ENCODE results near the gene C1QC.
A peak's percentile ranks its signal among the peaks of the same experiment; 100 is the strongest.
"Not testable (repeated sequence)": the region's sequence is repeated elsewhere in the genome, so short reads cannot be mapped to it uniquely, and the experiment has no call there.

Gene C1QC

GRCh38 chr1:22650089-22650693 lies 6.8 kb downstream of the C1QC start:
- no peak for DNase-seq (ENCODE audit: low spot score)

- no peak for DNase-seq (ENCODE audit: low spot score)
These were observed 8.8 kb downstream of the C1QC start for GRCh38 chr1:22651941-22652856.

- peak; percentile 80 for DNase-seq (ENCODE audit: low spot score)
These were observed 9.5 kb downstream of the C1QC start, which contains the start of gene C1QB for GRCh38 chr1:22652881-22653316. Gene C1QB, plus strand, starts transcription at chr1:22653236. Its CDS starts 6,227 bp downstream, at chr1:22659463.

- no peak for DNase-seq (ENCODE audit: low spot score)
These were observed 11.3 kb downstream of the C1QC start for GRCh38 chr1:22654692-22655091.

GRCh38 chr1:22658385-22659163 lies 15.1 kb downstream of the C1QC start:
- no peak for DNase-seq (ENCODE audit: low spot score)

GRCh38 chr1:22660716-22661241 lies 17.3 kb downstream of the C1QC start:
- no peak for DNase-seq (ENCODE audit: low spot score)

GRCh38 chr1:22661880-22662279 lies 18.4 kb downstream of the C1QC start:
- no peak for DNase-seq (ENCODE audit: low spot score)

- DNase-seq (ENCODE audit: low spot score), result peak; percentile 76
These were observed 18.9 kb downstream of the C1QC start for GRCh38 chr1:22662318-22662717.

- DNase-seq (ENCODE audit: low spot score), result no peak
These were observed 19.6 kb downstream of the C1QC start for GRCh38 chr1:22662986-22663408.

GRCh38 chr1:22665752-22666151 lies 22.3 kb downstream of the C1QC start:
- no peak for DNase-seq (ENCODE audit: low spot score)

GRCh38 chr1:22666412-22666811 lies 23.0 kb downstream of the C1QC start:
- no peak for DNase-seq (ENCODE audit: low spot score)

GRCh38 chr1:22668840-22669239 lies 25.4 kb downstream of the C1QC start:
- DNase-seq (ENCODE audit: low spot score), result not testable (repeated sequence)

GRCh38 chr1:22670352-22670975 lies 27.0 kb downstream of the C1QC start:
- DNase-seq (ENCODE audit: low spot score), result no peak

- DNase-seq (ENCODE audit: low spot score), result no peak
These were observed 28.6 kb downstream of the C1QC start for GRCh38 chr1:22671999-22672398.

- peak; percentile 62 for DNase-seq (ENCODE audit: low spot score)
These were observed 30.3 kb downstream of the C1QC start for GRCh38 chr1:22673486-22674409.

- no peak for DNase-seq (ENCODE audit: low spot score)
These were observed 30.9 kb downstream of the C1QC start for GRCh38 chr1:22674410-22674749.

GRCh38 chr1:22676151-22676550 lies 32.7 kb downstream of the C1QC start:
- DNase-seq (ENCODE audit: low spot score), result not testable (repeated sequence)

- DNase-seq (ENCODE audit: low spot score), result no peak
These were observed 33.6 kb downstream of the C1QC start for GRCh38 chr1:22676916-22677583.

GRCh38 chr1:22677931-22678896 lies 34.8 kb downstream of the C1QC start:
- no peak for DNase-seq (ENCODE audit: low spot score)
